Activated naive CD4-positive, alpha-beta T cell treated with anti-CD3 and anti-CD28 coated beads, Interleukin-2, amount 10 ng/mL, durations not matched to agents 7 days and 5 days (primary cell): ENCODE data around the gene GIPC1.

Experiments
- CTCF ChIA-PET: fragments of 350-600 bp; sonication (Branson Sonifier 250); formaldehyde crosslinking; loops from one replicate; lab custom pipeline; 2021; ENCODE audit warnings: antibody characterized with exemption; lab: Charles Lee
- DNase-seq: peaks from one replicate; pipeline ENCODE4 v3.0.0-alpha.2; 2020
- H3K27ac Mint-ChIP-seq: one replicate; pipeline ENCODE4 v1.8.0; 2021; ENCODE audit warnings: mild to moderate bottlenecking, moderate library complexity, mixed read lengths
- H3K27me3 Mint-ChIP-seq: one replicate; pipeline ENCODE4 v1.8.0; 2021; ENCODE audit warnings: mild to moderate bottlenecking, mixed read lengths
- H3K36me3 Mint-ChIP-seq: one replicate; pipeline ENCODE4 v1.8.0; 2021; ENCODE audit warnings: mixed read lengths
- H3K4me1 Mint-ChIP-seq: one replicate; pipeline ENCODE4 v1.8.0; 2021; ENCODE audit warnings: mixed read lengths
- H3K4me3 Mint-ChIP-seq: one replicate; pipeline ENCODE4 v1.8.0; 2021; ENCODE audit warnings: mild to moderate bottlenecking, moderate library complexity, mixed read lengths
- H3K9me3 Mint-ChIP-seq: one replicate; pipeline ENCODE4 v1.8.0; 2021; ENCODE audit warnings: mixed read lengths

Gene GIPC1

GRCh38 chr19:14528419-14529253 is 32.7 kb upstream of the GIPC1 start:
- Mint-ChIP-seq H3K36me3 (peaks cover 15% of the 10 kb centered on the region), H3K27ac (peak overlapping the region; percentile 97), H3K27me3 (no peaks in the 10 kb centered on the region), H3K4me1 (peaks cover 52% of the 10 kb centered on the region), H3K4me3 (peak overlapping the region; percentile 96), H3K9me3 (no peaks in the 10 kb centered on the region)
- DNase-seq = no peak
- CTCF ChIA-PET = no interaction called here

GRCh38 chr19:14526423-14526822 is 30.5 kb upstream of the GIPC1 start:
- CTCF ChIA-PET = interaction anchor here (1.0 to 1.6 kb wide), 3 partner anchors 30 to 390 kb away, joined by 3 to 5 read pairs (median 4); no protein-coding TSS in a partner anchor
- Mint-ChIP-seq H3K36me3 (peaks cover 4% of the 10 kb centered on the region), H3K9me3 (no peaks in the 10 kb centered on the region), H3K4me3 (no peak overlapping the region), H3K27ac (no peak overlapping the region), H3K27me3 (no peaks in the 10 kb centered on the region), H3K4me1 (peaks cover 59% of the 10 kb centered on the region)
- no peak for DNase-seq

GRCh38 chr19:14525729-14526128 is 29.8 kb upstream of the GIPC1 start:
- Mint-ChIP-seq H3K36me3 (peaks cover 3% of the 10 kb centered on the region), H3K4me3 (no peak overlapping the region), H3K27ac (no peak overlapping the region), H3K9me3 (no peaks in the 10 kb centered on the region), H3K27me3 (no peaks in the 10 kb centered on the region), H3K4me1 (peaks cover 55% of the 10 kb centered on the region)
- CTCF ChIA-PET = interaction anchor here (1.0 to 1.6 kb wide), 4 partner anchors 22 to 389 kb away, joined by 3 to 5 read pairs (median 4); no protein-coding TSS in a partner anchor
- DNase-seq = no peak

- Mint-ChIP-seq H3K27ac (peak overlapping the region; percentile 97), H3K9me3 (no peaks in the 10 kb centered on the region), H3K4me1 (peaks cover 69% of the 10 kb centered on the region), H3K4me3 (no peak overlapping the region), H3K27me3 (no peaks in the 10 kb centered on the region), H3K36me3 (peaks cover 22% of the 10 kb centered on the region)
- no peak for DNase-seq
- CTCF ChIA-PET = interaction anchor here (1.4 kb wide), 2 partner anchors 14 to 16 kb away, joined by 4 to 10 read pairs; no protein-coding TSS in a partner anchor
These were observed 24.6 kb upstream of the GIPC1 start for GRCh38 chr19:14520543-14520942.

GRCh38 chr19:14519860-14520407 is 24.0 kb upstream of the GIPC1 start:
- peak overlapping the region; percentile 97 for H3K27ac Mint-ChIP-seq
- no peaks in the 10 kb centered on the region for H3K9me3 Mint-ChIP-seq
- CTCF ChIA-PET = interaction anchor here (1.4 kb wide), 2 partner anchors 14 to 16 kb away, joined by 4 to 10 read pairs; no protein-coding TSS in a partner anchor
- peak overlapping the region; percentile 45 for H3K4me3 Mint-ChIP-seq
- no peaks in the 10 kb centered on the region for H3K27me3 Mint-ChIP-seq
- no peak for DNase-seq
- H3K4me1 Mint-ChIP-seq = peaks cover 72% of the 10 kb centered on the region
- H3K36me3 Mint-ChIP-seq = peaks cover 28% of the 10 kb centered on the region

GRCh38 chr19:14519245-14519859 is 23.4 kb upstream of the GIPC1 start:
- DNase-seq = no peak
- CTCF ChIA-PET = interaction anchor here (1.4 kb wide), 2 partner anchors 13 to 15 kb away, joined by 4 to 10 read pairs; no protein-coding TSS in a partner anchor
- Mint-ChIP-seq H3K27me3 (no peaks in the 10 kb centered on the region), H3K4me1 (peaks cover 77% of the 10 kb centered on the region), H3K4me3 (peak overlapping the region; percentile 93), H3K27ac (peak overlapping the region; percentile 97), H3K36me3 (peaks cover 34% of the 10 kb centered on the region), H3K9me3 (no peaks in the 10 kb centered on the region)

GRCh38 chr19:14517840-14518505 is 22.0 kb upstream of the GIPC1 start, which contains the start of gene DNAJB1:
DNAJB1 (minus strand) TSS chr19:14518397; CDS start chr19:14518349, 48 bp downstream.
- H3K36me3 Mint-ChIP-seq = peaks cover 42% of the 10 kb centered on the region
- H3K27ac Mint-ChIP-seq = peak within 1 kb of the TSS; percentile 97
- peaks cover 69% of the 10 kb centered on the region for H3K4me1 Mint-ChIP-seq
- CTCF ChIA-PET = interaction anchor here (0.9 to 5.6 kb wide), 3 partner anchors 13 to 37 kb away, joined by 3 to 39 read pairs (median 4); no protein-coding TSS in a partner anchor
- peak within 1 kb of the TSS; percentile 93 for H3K4me3 Mint-ChIP-seq
- H3K27me3 Mint-ChIP-seq = no peaks in the 10 kb centered on the region
- DNase-seq = peak; percentile 75
- H3K9me3 Mint-ChIP-seq = no peaks in the 10 kb centered on the region

GRCh38 chr19:14517446-14517839 is 21.5 kb upstream of the GIPC1 start:
- Mint-ChIP-seq H3K36me3 (peaks cover 42% of the 10 kb centered on the region), H3K27me3 (no peaks in the 10 kb centered on the region), H3K27ac (peak overlapping the region; percentile 82), H3K4me3 (peak overlapping the region; percentile 93), H3K4me1 (peaks cover 64% of the 10 kb centered on the region), H3K9me3 (no peaks in the 10 kb centered on the region)
- DNase-seq = no peak
- CTCF ChIA-PET = interaction anchor here (1.5 to 5.6 kb wide), 2 partner anchors 12 to 36 kb away, joined by 4 to 39 read pairs; no protein-coding TSS in a partner anchor

- peak; percentile 49 for DNase-seq
- Mint-ChIP-seq H3K4me3 (peak overlapping the region; percentile 93), H3K9me3 (no peaks in the 10 kb centered on the region), H3K4me1 (peaks cover 61% of the 10 kb centered on the region), H3K27me3 (no peaks in the 10 kb centered on the region), H3K36me3 (peaks cover 42% of the 10 kb centered on the region), H3K27ac (peak overlapping the region; percentile 82)
- CTCF ChIA-PET = interaction anchor here (1.1 to 5.6 kb wide), 3 partner anchors 12 to 36 kb away, joined by 3 to 39 read pairs (median 4); no protein-coding TSS in a partner anchor
These were observed 21.0 kb upstream of the GIPC1 start for GRCh38 chr19:14516746-14517438.

- H3K27ac Mint-ChIP-seq = peak overlapping the region; percentile 82
- H3K4me1 Mint-ChIP-seq = peaks cover 57% of the 10 kb centered on the region
- peaks cover 45% of the 10 kb centered on the region for H3K36me3 Mint-ChIP-seq
- no peaks in the 10 kb centered on the region for H3K9me3 Mint-ChIP-seq
- CTCF ChIA-PET = interaction anchor here (1.1 to 5.6 kb wide), 2 partner anchors 11 to 35 kb away, joined by 3 to 39 read pairs; no protein-coding TSS in a partner anchor
- H3K27me3 Mint-ChIP-seq = no peaks in the 10 kb centered on the region
- H3K4me3 Mint-ChIP-seq = peak overlapping the region; percentile 93
- DNase-seq = peak; percentile 47
These were observed 20.2 kb upstream of the GIPC1 start for GRCh38 chr19:14516048-14516534.

- H3K9me3 Mint-ChIP-seq = no peaks in the 10 kb centered on the region
- H3K36me3 Mint-ChIP-seq = peaks cover 45% of the 10 kb centered on the region
- H3K27ac Mint-ChIP-seq = peak overlapping the region; percentile 73
- CTCF ChIA-PET = interaction anchor here (1.1 to 5.6 kb wide), 2 partner anchors 10 to 35 kb away, joined by 3 to 39 read pairs; no protein-coding TSS in a partner anchor
- H3K4me1 Mint-ChIP-seq = peaks cover 62% of the 10 kb centered on the region
- no peaks in the 10 kb centered on the region for H3K27me3 Mint-ChIP-seq
- H3K4me3 Mint-ChIP-seq = peak overlapping the region; percentile 93
- no peak for DNase-seq
These were observed 19.6 kb upstream of the GIPC1 start for GRCh38 chr19:14515501-14516047.

GRCh38 chr19:14514215-14514863 is 18.4 kb upstream of the GIPC1 start:
- Mint-ChIP-seq H3K9me3 (no peaks in the 10 kb centered on the region), H3K4me3 (no peak overlapping the region), H3K27ac (peak overlapping the region; percentile 45), H3K36me3 (peaks cover 43% of the 10 kb centered on the region), H3K27me3 (no peaks in the 10 kb centered on the region), H3K4me1 (peaks cover 60% of the 10 kb centered on the region)
- DNase-seq = no peak
- CTCF ChIA-PET = interaction anchor here (0.6 to 5.6 kb wide), 2 partner anchors 9 to 19 kb away, joined by 3 to 39 read pairs; no protein-coding TSS in a partner anchor
